WTC11 (cell line): ENCODE measurements around the gene ARHGAP15. TPM values are rescaled to one million over a fixed set of nuclear protein-coding genes. Genes with fewer than 3 reads are reported as not detected.

Source experiments
- ATAC-seq: fragments of 200-7000 bp; cut with Tn5 transposase; 2 replicates; pipeline ENCODE4 v1.10.0; 2021; ENCODE audit warnings: mild to moderate bottlenecking, moderate library complexity
- CTCF ChIA-PET: fragments of 300-600 bp; sonication (Branson Sonifier 250); formaldehyde crosslinking; loops from one replicate; lab custom pipeline; 2021; ENCODE audit warnings: antibody characterized with exemption; lab: Charles Lee
- POLR2A ChIA-PET: fragments of 350-600 bp; sonication (Branson Sonifier 250); formaldehyde crosslinking; loops from one replicate; lab custom pipeline; 2021; ENCODE audit warnings: antibody characterized with exemption; lab: Charles Lee
- DNase-seq: peaks from one replicate; pipeline ENCODE4 v3.0.0; 2021; ENCODE audit warnings: low spot score
- H3K27ac Mint-ChIP-seq: 2 replicates; pipeline ENCODE4 v1.8.0; 2021; ENCODE audit warnings: mixed read lengths
- H3K27me3 Mint-ChIP-seq: 2 replicates; pipeline ENCODE4 v1.8.0; 2021; ENCODE audit warnings: low read depth, mild to moderate bottlenecking, moderate library complexity, mixed read lengths
- H3K36me3 Mint-ChIP-seq: 2 replicates; pipeline ENCODE4 v1.8.0; 2021; ENCODE audit warnings: mixed read lengths
- H3K4me1 Mint-ChIP-seq: 2 replicates; pipeline ENCODE4 v1.8.0; 2022; ENCODE audit warnings: mixed read lengths
- H3K4me3 Mint-ChIP-seq: 2 replicates; pipeline ENCODE4 v1.8.0; 2021; ENCODE audit warnings: mild to moderate bottlenecking, moderate library complexity, mixed read lengths
- H3K9me3 Mint-ChIP-seq: 2 replicates; pipeline ENCODE4 v1.8.0; 2021; ENCODE audit warnings: mixed read lengths
- CBFB ChIP-seq: sonication (generic); formaldehyde crosslinking; IDR thresholded peaks from 2 replicates; pipeline ENCODE4 v1.8.1; 2022; ENCODE audit warnings: mild to moderate bottlenecking, low read depth, missing genetic modification reagents
- CDX4 ChIP-seq: fragments of 250-450 bp; sonication (Bioruptor Pico); IDR thresholded peaks from 2 replicates; pipeline ENCODE4 v1.9.0; 2021; ENCODE audit warnings: moderate library complexity, mild to moderate bottlenecking, inconsistent platforms, borderline replicate concordance
- CREM ChIP-seq: sonication (generic); formaldehyde crosslinking; IDR thresholded peaks from 2 replicates; pipeline ENCODE4 v1.8.1; 2022; ENCODE audit warnings: mild to moderate bottlenecking, missing genetic modification reagents, moderate library complexity
- FOXP1 ChIP-seq: sonication (generic); formaldehyde crosslinking; IDR thresholded peaks from 2 replicates; pipeline ENCODE4 v1.8.0; 2022; ENCODE audit warnings: missing genetic modification reagents, mild to moderate bottlenecking, moderate library complexity, borderline replicate concordance
- JUN ChIP-seq: sonication (generic); formaldehyde crosslinking; IDR thresholded peaks from 2 replicates; pipeline ENCODE4 v1.8.0; 2023; ENCODE audit warnings: mild to moderate bottlenecking, missing genetic modification reagents
- SMAD3 ChIP-seq: sonication (generic); formaldehyde crosslinking; IDR thresholded peaks from 2 replicates; pipeline ENCODE4 v1.8.0; 2022; ENCODE audit warnings: missing genetic modification reagents, mild to moderate bottlenecking, borderline replicate concordance
- TEAD1 ChIP-seq: sonication (generic); formaldehyde crosslinking; IDR thresholded peaks from 2 replicates; pipeline ENCODE4 v1.8.0; 2022; ENCODE audit warnings: mild to moderate bottlenecking, missing genetic modification reagents
- TP53 ChIP-seq: sonication (generic); formaldehyde crosslinking; IDR thresholded peaks from 2 replicates; pipeline ENCODE4 v1.8.1; 2023; ENCODE audit warnings: mild to moderate bottlenecking, missing genetic modification reagents
- total RNA-seq: library from RNA; stranded (reverse); gene quantifications from 3 replicates; pipeline ENCODE4 v1.2.3, GENCODE V29; 2021
- TF ChIP-seq, protein P1 (sequence below): sonication (generic); formaldehyde crosslinking; IDR thresholded peaks from 2 replicates; pipeline ENCODE4 v1.8.1; 2022; ENCODE audit warnings: missing genetic modification reagents, borderline replicate concordance
- TF ChIP-seq, protein P2 (sequence below): sonication (generic); formaldehyde crosslinking; conservative IDR thresholded peaks from 2 replicates; pipeline ENCODE4 v1.8.1; 2022; ENCODE audit warnings: mild to moderate bottlenecking, missing genetic modification reagents
- TF ChIP-seq, protein P3 (sequence below): fragments of 250-450 bp; sonication (Bioruptor Pico); IDR thresholded peaks from 2 replicates; pipeline ENCODE4 v1.9.0; 2021; ENCODE audit warnings: mild to moderate bottlenecking
- TF ChIP-seq, protein P4 (sequence below): fragments of 250-450 bp; sonication (Bioruptor Pico); IDR thresholded peaks from 2 replicates; pipeline ENCODE4 v2.1.2; 2022; ENCODE audit warnings: mild to moderate bottlenecking, moderate library complexity
- TF ChIP-seq, protein P5 (sequence below): sonication (generic); formaldehyde crosslinking; conservative IDR thresholded peaks from 2 replicates; pipeline ENCODE4 v1.8.1; 2023; ENCODE audit warnings: mild to moderate bottlenecking, low read depth, missing genetic modification reagents, moderate library complexity

The ARHGAP15 gene
- total RNA-seq, 1 experiment from 2014 or later: 0.28 TPM

- TF ChIP-seq CDX4 (no peak), JUN (CRISPR knock-in tag) (no peak), TEAD1 (CRISPR knock-in tag) (no peak), TP53 (CRISPR knock-in tag) (no peak), SMAD3 (CRISPR knock-in tag) (no peak), FOXP1 (CRISPR knock-in tag) (no peak)
- TF ChIP-seq, protein P1, sequence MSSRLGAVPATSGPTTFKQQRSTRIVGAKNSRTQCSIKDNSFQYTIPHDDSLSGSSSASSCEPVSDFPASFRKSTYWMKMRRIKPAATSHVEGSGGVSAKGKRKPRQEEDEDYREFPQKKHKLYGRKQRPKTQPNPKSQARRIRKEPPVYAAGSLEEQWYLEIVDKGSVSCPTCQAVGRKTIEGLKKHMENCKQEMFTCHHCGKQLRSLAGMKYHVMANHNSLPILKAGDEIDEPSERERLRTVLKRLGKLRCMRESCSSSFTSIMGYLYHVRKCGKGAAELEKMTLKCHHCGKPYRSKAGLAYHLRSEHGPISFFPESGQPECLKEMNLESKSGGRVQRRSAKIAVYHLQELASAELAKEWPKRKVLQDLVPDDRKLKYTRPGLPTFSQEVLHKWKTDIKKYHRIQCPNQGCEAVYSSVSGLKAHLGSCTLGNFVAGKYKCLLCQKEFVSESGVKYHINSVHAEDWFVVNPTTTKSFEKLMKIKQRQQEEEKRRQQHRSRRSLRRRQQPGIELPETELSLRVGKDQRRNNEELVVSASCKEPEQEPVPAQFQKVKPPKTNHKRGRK: no peak
- TF ChIP-seq, protein P2, sequence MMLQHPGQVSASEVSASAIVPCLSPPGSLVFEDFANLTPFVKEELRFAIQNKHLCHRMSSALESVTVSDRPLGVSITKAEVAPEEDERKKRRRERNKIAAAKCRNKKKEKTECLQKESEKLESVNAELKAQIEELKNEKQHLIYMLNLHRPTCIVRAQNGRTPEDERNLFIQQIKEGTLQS (CRISPR knock-in tag): no peak
- TF ChIP-seq, all 79 proteins: peak for 0
These were observed 9.1 kb downstream of the ARHGAP15 start (continued) for GRCh38 chr2:143138292-143138691.

- H3K4me3 Mint-ChIP-seq: no peak overlapping the region
- no peaks in the 10 kb centered on the region for H3K4me1 Mint-ChIP-seq
- no peaks in the 10 kb centered on the region for H3K36me3 Mint-ChIP-seq
- ChIA-PET CTCF (no interaction called here), POLR2A (no interaction called here)
- no peak for ATAC-seq
- H3K27me3 Mint-ChIP-seq: no peaks in the 10 kb centered on the region
- TF ChIP-seq, protein P3, sequence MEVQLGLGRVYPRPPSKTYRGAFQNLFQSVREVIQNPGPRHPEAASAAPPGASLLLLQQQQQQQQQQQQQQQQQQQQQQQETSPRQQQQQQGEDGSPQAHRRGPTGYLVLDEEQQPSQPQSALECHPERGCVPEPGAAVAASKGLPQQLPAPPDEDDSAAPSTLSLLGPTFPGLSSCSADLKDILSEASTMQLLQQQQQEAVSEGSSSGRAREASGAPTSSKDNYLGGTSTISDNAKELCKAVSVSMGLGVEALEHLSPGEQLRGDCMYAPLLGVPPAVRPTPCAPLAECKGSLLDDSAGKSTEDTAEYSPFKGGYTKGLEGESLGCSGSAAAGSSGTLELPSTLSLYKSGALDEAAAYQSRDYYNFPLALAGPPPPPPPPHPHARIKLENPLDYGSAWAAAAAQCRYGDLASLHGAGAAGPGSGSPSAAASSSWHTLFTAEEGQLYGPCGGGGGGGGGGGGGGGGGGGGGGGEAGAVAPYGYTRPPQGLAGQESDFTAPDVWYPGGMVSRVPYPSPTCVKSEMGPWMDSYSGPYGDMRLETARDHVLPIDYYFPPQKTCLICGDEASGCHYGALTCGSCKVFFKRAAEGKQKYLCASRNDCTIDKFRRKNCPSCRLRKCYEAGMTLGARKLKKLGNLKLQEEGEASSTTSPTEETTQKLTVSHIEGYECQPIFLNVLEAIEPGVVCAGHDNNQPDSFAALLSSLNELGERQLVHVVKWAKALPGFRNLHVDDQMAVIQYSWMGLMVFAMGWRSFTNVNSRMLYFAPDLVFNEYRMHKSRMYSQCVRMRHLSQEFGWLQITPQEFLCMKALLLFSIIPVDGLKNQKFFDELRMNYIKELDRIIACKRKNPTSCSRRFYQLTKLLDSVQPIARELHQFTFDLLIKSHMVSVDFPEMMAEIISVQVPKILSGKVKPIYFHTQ (CRISPR knock-in tag): no peak
- TF ChIP-seq CREM (CRISPR knock-in tag): no peak
- TF ChIP-seq, protein P4, sequence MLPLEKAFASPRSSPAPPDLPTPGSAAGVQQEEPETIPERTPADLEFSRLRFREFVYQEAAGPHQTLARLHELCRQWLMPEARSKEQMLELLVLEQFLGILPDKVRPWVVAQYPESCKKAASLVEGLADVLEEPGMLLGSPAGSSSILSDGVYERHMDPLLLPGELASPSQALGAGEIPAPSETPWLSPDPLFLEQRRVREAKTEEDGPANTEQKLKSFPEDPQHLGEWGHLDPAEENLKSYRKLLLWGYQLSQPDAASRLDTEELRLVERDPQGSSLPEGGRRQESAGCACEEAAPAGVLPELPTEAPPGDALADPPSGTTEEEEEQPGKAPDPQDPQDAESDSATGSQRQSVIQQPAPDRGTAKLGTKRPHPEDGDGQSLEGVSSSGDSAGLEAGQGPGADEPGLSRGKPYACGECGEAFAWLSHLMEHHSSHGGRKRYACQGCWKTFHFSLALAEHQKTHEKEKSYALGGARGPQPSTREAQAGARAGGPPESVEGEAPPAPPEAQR (CRISPR knock-in tag): no peak
- no peak for TF ChIP-seq CBFB (CRISPR knock-in tag)
- TF ChIP-seq, protein P5, sequence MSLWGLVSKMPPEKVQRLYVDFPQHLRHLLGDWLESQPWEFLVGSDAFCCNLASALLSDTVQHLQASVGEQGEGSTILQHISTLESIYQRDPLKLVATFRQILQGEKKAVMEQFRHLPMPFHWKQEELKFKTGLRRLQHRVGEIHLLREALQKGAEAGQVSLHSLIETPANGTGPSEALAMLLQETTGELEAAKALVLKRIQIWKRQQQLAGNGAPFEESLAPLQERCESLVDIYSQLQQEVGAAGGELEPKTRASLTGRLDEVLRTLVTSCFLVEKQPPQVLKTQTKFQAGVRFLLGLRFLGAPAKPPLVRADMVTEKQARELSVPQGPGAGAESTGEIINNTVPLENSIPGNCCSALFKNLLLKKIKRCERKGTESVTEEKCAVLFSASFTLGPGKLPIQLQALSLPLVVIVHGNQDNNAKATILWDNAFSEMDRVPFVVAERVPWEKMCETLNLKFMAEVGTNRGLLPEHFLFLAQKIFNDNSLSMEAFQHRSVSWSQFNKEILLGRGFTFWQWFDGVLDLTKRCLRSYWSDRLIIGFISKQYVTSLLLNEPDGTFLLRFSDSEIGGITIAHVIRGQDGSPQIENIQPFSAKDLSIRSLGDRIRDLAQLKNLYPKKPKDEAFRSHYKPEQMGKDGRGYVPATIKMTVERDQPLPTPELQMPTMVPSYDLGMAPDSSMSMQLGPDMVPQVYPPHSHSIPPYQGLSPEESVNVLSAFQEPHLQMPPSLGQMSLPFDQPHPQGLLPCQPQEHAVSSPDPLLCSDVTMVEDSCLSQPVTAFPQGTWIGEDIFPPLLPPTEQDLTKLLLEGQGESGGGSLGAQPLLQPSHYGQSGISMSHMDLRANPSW (CRISPR knock-in tag): no peak
- no peak for DNase-seq
- no peak overlapping the region for H3K27ac Mint-ChIP-seq
- no peaks in the 10 kb centered on the region for H3K9me3 Mint-ChIP-seq
These were observed 10.7 kb downstream of the ARHGAP15 start for GRCh38 chr2:143139835-143140393.
